ENCODE results near the gene UST. TPM values are rescaled to one million over a fixed set of nuclear protein-coding genes. Genes with fewer than 3 reads are reported as not detected.

The UST gene
- total RNA-seq, 1 experiment from 2014 or later = 6.1 TPM

DNA sequence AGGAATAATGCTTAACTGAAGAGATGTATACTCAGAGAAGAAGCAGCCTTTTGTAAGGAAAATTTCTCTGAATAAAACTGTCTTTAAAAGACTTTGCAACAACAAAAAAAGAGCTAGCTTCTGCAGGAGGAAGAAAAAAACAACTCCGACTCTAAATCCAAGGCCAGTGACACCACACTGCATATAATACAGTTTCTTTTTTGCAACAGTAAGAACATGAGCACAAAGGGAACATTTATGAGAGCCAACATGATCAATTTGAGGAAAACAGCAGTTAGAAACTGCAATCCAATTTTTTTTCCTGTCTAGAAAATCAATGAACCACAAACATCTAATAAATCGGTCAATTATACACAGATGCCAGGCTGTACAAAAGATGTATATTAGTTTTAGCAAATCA, 42.9 kb upstream of the UST start (continued):
- TF ChIP-seq, protein P1, sequence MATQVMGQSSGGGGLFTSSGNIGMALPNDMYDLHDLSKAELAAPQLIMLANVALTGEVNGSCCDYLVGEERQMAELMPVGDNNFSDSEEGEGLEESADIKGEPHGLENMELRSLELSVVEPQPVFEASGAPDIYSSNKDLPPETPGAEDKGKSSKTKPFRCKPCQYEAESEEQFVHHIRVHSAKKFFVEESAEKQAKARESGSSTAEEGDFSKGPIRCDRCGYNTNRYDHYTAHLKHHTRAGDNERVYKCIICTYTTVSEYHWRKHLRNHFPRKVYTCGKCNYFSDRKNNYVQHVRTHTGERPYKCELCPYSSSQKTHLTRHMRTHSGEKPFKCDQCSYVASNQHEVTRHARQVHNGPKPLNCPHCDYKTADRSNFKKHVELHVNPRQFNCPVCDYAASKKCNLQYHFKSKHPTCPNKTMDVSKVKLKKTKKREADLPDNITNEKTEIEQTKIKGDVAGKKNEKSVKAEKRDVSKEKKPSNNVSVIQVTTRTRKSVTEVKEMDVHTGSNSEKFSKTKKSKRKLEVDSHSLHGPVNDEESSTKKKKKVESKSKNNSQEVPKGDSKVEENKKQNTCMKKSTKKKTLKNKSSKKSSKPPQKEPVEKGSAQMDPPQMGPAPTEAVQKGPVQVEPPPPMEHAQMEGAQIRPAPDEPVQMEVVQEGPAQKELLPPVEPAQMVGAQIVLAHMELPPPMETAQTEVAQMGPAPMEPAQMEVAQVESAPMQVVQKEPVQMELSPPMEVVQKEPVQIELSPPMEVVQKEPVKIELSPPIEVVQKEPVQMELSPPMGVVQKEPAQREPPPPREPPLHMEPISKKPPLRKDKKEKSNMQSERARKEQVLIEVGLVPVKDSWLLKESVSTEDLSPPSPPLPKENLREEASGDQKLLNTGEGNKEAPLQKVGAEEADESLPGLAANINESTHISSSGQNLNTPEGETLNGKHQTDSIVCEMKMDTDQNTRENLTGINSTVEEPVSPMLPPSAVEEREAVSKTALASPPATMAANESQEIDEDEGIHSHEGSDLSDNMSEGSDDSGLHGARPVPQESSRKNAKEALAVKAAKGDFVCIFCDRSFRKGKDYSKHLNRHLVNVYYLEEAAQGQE (IDR thresholded peaks at IDR 0.05; ENCODE audit: low read depth) = no peak
- TF ChIP-seq CEBPB (IDR thresholded peaks at IDR 0.05; ENCODE audit: low read depth) (no peak), FOSL1 (IDR thresholded peaks at IDR 0.05; ENCODE audit: low read depth) (no peak), POLR2AphosphoS5 (IDR thresholded peaks at IDR 0.05; ENCODE audit: low read depth, low read length) (no peak), JUND (IDR thresholded peaks at IDR 0.05) (no peak), ZNF274 (IDR thresholded peaks at IDR 0.05; ENCODE audit: low read depth, low read length) (no peak), EGR1 (IDR thresholded peaks at IDR 0.05; ENCODE audit: low read depth) (no peak)

DNA sequence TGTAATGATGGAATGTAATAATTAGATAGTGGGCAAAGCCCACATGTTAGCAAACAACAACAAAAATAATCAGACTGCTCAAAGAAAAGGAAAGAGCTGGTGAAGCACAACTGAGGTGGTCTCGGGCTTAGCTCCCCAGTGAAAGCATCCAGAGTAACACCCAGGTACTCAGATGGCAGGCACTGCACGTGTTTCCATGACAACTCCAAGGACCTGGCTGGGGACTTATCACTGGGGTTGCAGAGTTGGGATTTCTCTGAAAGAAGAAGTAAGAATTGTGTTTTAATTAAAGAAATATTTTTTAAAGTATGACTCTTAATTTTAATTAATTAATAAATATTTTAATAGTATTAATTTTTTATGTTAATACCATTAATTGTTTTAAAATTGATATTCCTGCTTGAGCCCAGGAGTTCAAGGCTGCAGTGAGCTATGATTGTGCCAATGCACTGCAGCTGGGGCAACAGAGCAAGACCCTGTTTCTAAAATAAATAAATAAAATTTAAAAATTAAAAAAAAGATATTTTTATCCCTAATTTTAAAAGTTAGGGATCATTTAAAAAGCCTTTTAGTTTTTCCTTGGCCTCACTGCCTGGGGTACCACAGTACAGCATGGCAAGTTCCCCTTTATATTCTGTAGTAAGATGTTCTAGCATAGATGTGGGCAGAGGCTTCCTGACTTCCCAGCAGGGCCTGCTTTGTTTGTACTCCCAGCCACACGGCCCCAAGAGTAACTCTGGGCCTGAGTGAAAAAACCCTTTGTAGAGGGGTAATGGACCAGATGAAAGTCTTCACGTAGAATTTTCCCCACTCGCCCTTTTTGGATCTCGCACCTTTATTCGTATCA, 42.2 kb upstream of the UST start:
- intact Hi-C loops (cut with micrococcal nuclease) = no loop called here

More for the DNA sequence above, 42.2 kb upstream of the UST start:
- no peak for ATAC-seq
- RAD21 ChIA-PET (ENCODE audit: low non-redundant PET in 1 of 2, low total read pairs in 2 of 2, uncharacterized antibody in 2 of 2, unreplicated experiment in 2 of 2) = no interaction called here
- BruUV-seq (replicated peaks) = no TSS peak
- POLR2A ChIA-PET = no interaction called here
- no peak for TF ChIP-seq YY1 (IDR thresholded peaks at IDR 0.05; ENCODE audit: extremely low read depth, insufficient replicate concordance, low read depth, low read length)
- TF ChIP-seq POLR2AphosphoS5 (IDR thresholded peaks at IDR 0.05; ENCODE audit: low read depth, low read length) = no peak
- no peak for TF ChIP-seq CBX3 (IDR thresholded peaks at IDR 0.05; ENCODE audit: low read depth)
- no peak for TF ChIP-seq JUND (IDR thresholded peaks at IDR 0.05)
- TF ChIP-seq, protein P2, sequence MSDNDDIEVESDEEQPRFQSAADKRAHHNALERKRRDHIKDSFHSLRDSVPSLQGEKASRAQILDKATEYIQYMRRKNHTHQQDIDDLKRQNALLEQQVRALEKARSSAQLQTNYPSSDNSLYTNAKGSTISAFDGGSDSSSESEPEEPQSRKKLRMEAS (IDR thresholded peaks at IDR 0.05) = no peak
- no peak for TF ChIP-seq SRF (IDR thresholded peaks at IDR 0.05; ENCODE audit: low read depth)
- TF ChIP-seq, protein P3, sequence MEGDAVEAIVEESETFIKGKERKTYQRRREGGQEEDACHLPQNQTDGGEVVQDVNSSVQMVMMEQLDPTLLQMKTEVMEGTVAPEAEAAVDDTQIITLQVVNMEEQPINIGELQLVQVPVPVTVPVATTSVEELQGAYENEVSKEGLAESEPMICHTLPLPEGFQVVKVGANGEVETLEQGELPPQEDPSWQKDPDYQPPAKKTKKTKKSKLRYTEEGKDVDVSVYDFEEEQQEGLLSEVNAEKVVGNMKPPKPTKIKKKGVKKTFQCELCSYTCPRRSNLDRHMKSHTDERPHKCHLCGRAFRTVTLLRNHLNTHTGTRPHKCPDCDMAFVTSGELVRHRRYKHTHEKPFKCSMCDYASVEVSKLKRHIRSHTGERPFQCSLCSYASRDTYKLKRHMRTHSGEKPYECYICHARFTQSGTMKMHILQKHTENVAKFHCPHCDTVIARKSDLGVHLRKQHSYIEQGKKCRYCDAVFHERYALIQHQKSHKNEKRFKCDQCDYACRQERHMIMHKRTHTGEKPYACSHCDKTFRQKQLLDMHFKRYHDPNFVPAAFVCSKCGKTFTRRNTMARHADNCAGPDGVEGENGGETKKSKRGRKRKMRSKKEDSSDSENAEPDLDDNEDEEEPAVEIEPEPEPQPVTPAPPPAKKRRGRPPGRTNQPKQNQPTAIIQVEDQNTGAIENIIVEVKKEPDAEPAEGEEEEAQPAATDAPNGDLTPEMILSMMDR (IDR thresholded peaks at IDR 0.05 in 2 of 3, conservative IDR thresholded peaks at IDR 0.05 in 1 of 3; ENCODE audit: borderline replicate concordance in 1 of 3, insufficient read depth in 1 of 3, low read depth in 2 of 3, low read length in 2 of 3) = no peak
- TF ChIP-seq, protein P4, sequence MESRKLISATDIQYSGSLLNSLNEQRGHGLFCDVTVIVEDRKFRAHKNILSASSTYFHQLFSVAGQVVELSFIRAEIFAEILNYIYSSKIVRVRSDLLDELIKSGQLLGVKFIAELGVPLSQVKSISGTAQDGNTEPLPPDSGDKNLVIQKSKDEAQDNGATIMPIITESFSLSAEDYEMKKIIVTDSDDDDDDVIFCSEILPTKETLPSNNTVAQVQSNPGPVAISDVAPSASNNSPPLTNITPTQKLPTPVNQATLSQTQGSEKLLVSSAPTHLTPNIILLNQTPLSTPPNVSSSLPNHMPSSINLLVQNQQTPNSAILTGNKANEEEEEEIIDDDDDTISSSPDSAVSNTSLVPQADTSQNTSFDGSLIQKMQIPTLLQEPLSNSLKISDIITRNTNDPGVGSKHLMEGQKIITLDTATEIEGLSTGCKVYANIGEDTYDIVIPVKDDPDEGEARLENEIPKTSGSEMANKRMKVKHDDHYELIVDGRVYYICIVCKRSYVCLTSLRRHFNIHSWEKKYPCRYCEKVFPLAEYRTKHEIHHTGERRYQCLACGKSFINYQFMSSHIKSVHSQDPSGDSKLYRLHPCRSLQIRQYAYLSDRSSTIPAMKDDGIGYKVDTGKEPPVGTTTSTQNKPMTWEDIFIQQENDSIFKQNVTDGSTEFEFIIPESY (IDR thresholded peaks at IDR 0.05; ENCODE audit: extremely low read depth, insufficient replicate concordance, low read length) = no peak
- Histone ChIP-seq H3K27me3 (ENCODE audit: insufficient read depth, low read length) (no peaks in the 10 kb centered on the region), H3K9ac (ENCODE audit: low read length) (no peak overlapping the region), H2AFZ (ENCODE audit: low read depth, low read length, poor library complexity, severe bottlenecking) (no peak overlapping the region), H3K27ac (ENCODE audit: low read depth, low read length) (no peak overlapping the region), H3K4me1 (ENCODE audit: control insufficient read depth in 1 of 2, insufficient read depth in 2 of 2, low read length in 2 of 2) (no peaks in the 10 kb centered on the region), H3K9me3 (ENCODE audit: control insufficient read depth in 1 of 2, insufficient read depth in 1 of 2, low read depth in 1 of 2, low read length in 2 of 2) (no peaks in the 10 kb centered on the region), H3K9me2 (ENCODE audit: insufficient read depth) (no peaks in the 10 kb centered on the region), H3K79me2 (ENCODE audit: insufficient read depth, low read length) (no peaks in the 10 kb centered on the region), H4K20me1 (ENCODE audit: insufficient read depth) (no peaks in the 10 kb centered on the region), H3K36me3 (ENCODE audit: control insufficient read depth in 1 of 2, insufficient read depth in 2 of 2, low read length in 2 of 2) (no peaks in the 10 kb centered on the region), H3K4me3 (replicated peaks in 1 of 2; ENCODE audit: low read depth in 1 of 2, low read length in 2 of 2) (no peak overlapping the region), H3K4me2 (ENCODE audit: low read length) (no peak overlapping the region)
- DNase-seq (ENCODE audit: low read depth, low spot score) = no peak
- CTCF ChIA-PET = no interaction called here
